Panc1 (cell line): ENCODE results near the gene ASAP2. TPM values are rescaled to one million over a fixed set of nuclear protein-coding genes. Genes with fewer than 3 reads are reported as not detected.

Source experiments
- ATAC-seq: fragments of 200-7000 bp; cut with Tn5 transposase; 2 replicates; pipeline ENCODE4 v1.9.1; 2020; ENCODE audit warnings: mild to moderate bottlenecking, moderate library complexity
- BruUV-seq: library from RNA; stranded (reverse); fragments of 400-500 nt; replicated peaks from 2 replicates; lab custom pipeline; 2021; lab: Mats Ljungman, UMichigan
- CTCF ChIA-PET: fragments of 300-600 bp; sonication (Branson Sonifier 250); formaldehyde crosslinking; loops from one replicate; lab custom pipeline; 2022; ENCODE audit warnings: antibody characterized with exemption; lab: Charles Lee
- POLR2A ChIA-PET: fragments of 300-600 bp; sonication (Branson Sonifier 250); formaldehyde crosslinking; loops from one replicate; lab custom pipeline; 2022; ENCODE audit warnings: antibody characterized with exemption; lab: Charles Lee
- DNase-seq: peaks from one replicate; pipeline ENCODE4 v3.0.0-alpha.2; 2010; ENCODE audit warnings: low read depth, low spot score
- H3K27ac ChIP-seq: 2 replicates; pipeline ENCODE4 v1.5.1; 2011; ENCODE audit warnings: mild to moderate bottlenecking, low read length, inconsistent platforms
- H3K27me3 ChIP-seq: fragments of 200-500 bp; sonication (Bioruptor generic); 2 replicates; pipeline ENCODE4 v1.6.0; 2014; ENCODE audit warnings: low read length, inconsistent platforms; ENCODE audit not compliant: control insufficient read depth, insufficient read depth
- H3K36me3 ChIP-seq: fragments of 200-500 bp; sonication (Bioruptor generic); 2 replicates; pipeline ENCODE4 v1.5.1; 2014; ENCODE audit warnings: inconsistent platforms, mild to moderate bottlenecking, low read length, moderate library complexity; ENCODE audit not compliant: control insufficient read depth, insufficient read depth
- H3K4me1 ChIP-seq: 2 replicates; pipeline ENCODE4 v1.5.1; 2011; ENCODE audit warnings: inconsistent platforms, mild to moderate bottlenecking, low read length, moderate library complexity; ENCODE audit not compliant: control insufficient read depth, insufficient read depth
- H3K4me3 ChIP-seq, 2 experiments: 2 replicates each; pipeline ENCODE4 v1.5.1; 2011 to 2012; ENCODE audit warnings: low read depth in 2 of 2, low read length in 2 of 2, mild to moderate bottlenecking in 2 of 2, inconsistent platforms in 1 of 2, moderate library complexity in 1 of 2
- H3K9me3 ChIP-seq: fragments of 200-500 bp; sonication (Bioruptor generic); 2 replicates; pipeline ENCODE4 v1.5.1; 2014; ENCODE audit warnings: low read depth, mild to moderate bottlenecking, inconsistent platforms, low read length, moderate library complexity; ENCODE audit not compliant: control insufficient read depth, insufficient read depth
- POLR2AphosphoS5 ChIP-seq: IDR thresholded peaks from 2 replicates; pipeline ENCODE4 v1.6.1; 2012; ENCODE audit warnings: mild to moderate bottlenecking, low read depth, low read length, moderate library complexity
- REST ChIP-seq, 2 experiments: IDR thresholded peaks; 2 replicates each; pipeline ENCODE4 v1.6.1; 2011 to 2012; ENCODE audit warnings: low read depth in 2 of 2, control low read depth in 1 of 2, low read length in 1 of 2, mild to moderate bottlenecking in 1 of 2, moderate library complexity in 1 of 2; ENCODE audit not compliant: insufficient read depth in 1 of 2
- SIN3A ChIP-seq: IDR thresholded peaks from 2 replicates; pipeline ENCODE4 v1.6.1; 2012; ENCODE audit warnings: low read depth, mild to moderate bottlenecking, low read length, moderate library complexity, borderline replicate concordance; ENCODE audit not compliant: insufficient read depth
- TCF7L2 ChIP-seq: IDR thresholded peaks from 2 replicates; pipeline ENCODE4 v1.6.1; 2011; ENCODE audit warnings: mild to moderate bottlenecking, low read depth, low read length, inconsistent platforms
- in situ Hi-C: cut with HindIII; loops from 2 replicates; pipeline ENCODE4 v1.10.0; 2016; ENCODE audit warnings: low sequenced_read_pairs, low pct_unique_long_range_greater_than_20kb
- intact Hi-C: fragments of 100-400 bp; cut with micrococcal nuclease; formaldehyde crosslinking; loops from one replicate; pipeline ENCODE4 v1.10.0; 2022; ENCODE audit not compliant: unreplicated experiment
- total RNA-seq: library from RNA; stranded (reverse); gene quantifications from one replicate; pipeline ENCODE4 v1.2.1, GENCODE V29; 2021; ENCODE audit not compliant: unreplicated experiment
- TF ChIP-seq, protein P1 (sequence below): fragments of 450-650 bp; IDR thresholded peaks from 2 replicates; pipeline ENCODE4 v1.5.1; 2017; ENCODE audit warnings: mild to moderate bottlenecking

ASAP2 gene
- total RNA-seq, 1 experiment from 2014 or later = 107 TPM

- DNase-seq = no peak
- H3K36me3 ChIP-seq = peaks cover 33% of the 10 kb centered on the region
- peaks cover 27% of the 10 kb centered on the region for H3K4me1 ChIP-seq
- TF ChIP-seq TCF7L2 = no peak
- H3K9me3 ChIP-seq = no peaks in the 10 kb centered on the region
- H3K27ac ChIP-seq = no peak overlapping the region
- POLR2A ChIA-PET = interaction anchor here (0.5 kb wide), 1 partner anchor 38 kb away, joined by 9 read pairs; no protein-coding TSS in a partner anchor
- H3K27me3 ChIP-seq = no peaks in the 10 kb centered on the region
- no TSS peak for BruUV-seq
- intact Hi-C loops (no loop called here), in situ Hi-C loops (no loop called here)
- no peak overlapping the region for H3K4me3 ChIP-seq
- CTCF ChIA-PET = no interaction called here
- no peak for ATAC-seq
Observed at GRCh38 chr2:9401059-9401547, 194.5 kb downstream of the ASAP2 start.

- H3K4me1 ChIP-seq = peaks cover 27% of the 10 kb centered on the region
- DNase-seq = no peak
- no peak for ATAC-seq
- no peak overlapping the region for H3K4me3 ChIP-seq
- no peak; the same call in 1 of the 2 replicates for TF ChIP-seq POLR2AphosphoS5
- TF ChIP-seq REST (IDR thresholded peaks at IDR 0.05; ENCODE audit: insufficient read depth in 1 of 2, low read depth in 2 of 2, low read length in 1 of 2) = no peak
- no peak for TF ChIP-seq TCF7L2
- TF ChIP-seq, protein P1, sequence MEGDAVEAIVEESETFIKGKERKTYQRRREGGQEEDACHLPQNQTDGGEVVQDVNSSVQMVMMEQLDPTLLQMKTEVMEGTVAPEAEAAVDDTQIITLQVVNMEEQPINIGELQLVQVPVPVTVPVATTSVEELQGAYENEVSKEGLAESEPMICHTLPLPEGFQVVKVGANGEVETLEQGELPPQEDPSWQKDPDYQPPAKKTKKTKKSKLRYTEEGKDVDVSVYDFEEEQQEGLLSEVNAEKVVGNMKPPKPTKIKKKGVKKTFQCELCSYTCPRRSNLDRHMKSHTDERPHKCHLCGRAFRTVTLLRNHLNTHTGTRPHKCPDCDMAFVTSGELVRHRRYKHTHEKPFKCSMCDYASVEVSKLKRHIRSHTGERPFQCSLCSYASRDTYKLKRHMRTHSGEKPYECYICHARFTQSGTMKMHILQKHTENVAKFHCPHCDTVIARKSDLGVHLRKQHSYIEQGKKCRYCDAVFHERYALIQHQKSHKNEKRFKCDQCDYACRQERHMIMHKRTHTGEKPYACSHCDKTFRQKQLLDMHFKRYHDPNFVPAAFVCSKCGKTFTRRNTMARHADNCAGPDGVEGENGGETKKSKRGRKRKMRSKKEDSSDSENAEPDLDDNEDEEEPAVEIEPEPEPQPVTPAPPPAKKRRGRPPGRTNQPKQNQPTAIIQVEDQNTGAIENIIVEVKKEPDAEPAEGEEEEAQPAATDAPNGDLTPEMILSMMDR = no peak
- no peak for TF ChIP-seq SIN3A
- 0 out of 2 replicates have a peak overlapping the region, but pooled peaks have one; percentile 2 for H3K27ac ChIP-seq
- peaks cover 36% of the 10 kb centered on the region for H3K36me3 ChIP-seq
- BruUV-seq = no TSS peak
- in situ Hi-C loops = no loop called here
- ChIA-PET POLR2A (interaction anchor here (0.5 kb wide), 1 partner anchor 38 kb away, joined by 9 read pairs; no protein-coding TSS in a partner anchor), CTCF (no interaction called here)
- no peaks in the 10 kb centered on the region for H3K27me3 ChIP-seq
- intact Hi-C loops = no loop called here
- H3K9me3 ChIP-seq = no peaks in the 10 kb centered on the region
Observed at GRCh38 chr2:9401646-9402371, 195.2 kb downstream of the ASAP2 start.

DNA sequence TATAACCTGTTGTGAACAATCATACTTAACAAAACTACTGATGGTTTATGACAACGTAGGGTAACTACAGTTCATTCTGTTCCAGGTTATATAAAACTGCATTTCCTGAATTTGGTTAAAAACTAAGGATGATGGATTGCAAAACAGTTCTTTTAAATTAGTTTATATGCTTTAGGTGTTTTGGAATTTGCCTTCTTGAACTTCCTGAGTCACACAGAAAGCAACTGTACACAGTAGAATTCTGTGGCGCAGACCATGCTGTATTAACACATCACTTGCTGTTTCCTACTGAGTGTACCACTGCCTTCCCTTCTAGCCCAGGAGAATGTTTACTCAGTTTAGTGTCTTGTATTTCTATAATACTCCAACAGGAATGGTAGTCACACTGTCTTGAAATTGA lies 197.3 kb downstream of the ASAP2 start:
- Histone ChIP-seq H3K9me3 (no peaks in the 10 kb centered on the region), H3K27me3 (no peaks in the 10 kb centered on the region), H3K27ac (no peak overlapping the region), H3K36me3 (peaks cover 36% of the 10 kb centered on the region), H3K4me1 (peaks cover 36% of the 10 kb centered on the region), H3K4me3 (no peak overlapping the region)
- CTCF ChIA-PET = no interaction called here
- intact Hi-C loops (no loop called here), in situ Hi-C loops (no loop called here)
- no TSS peak for BruUV-seq
- DNase-seq (no peak), ATAC-seq (no peak)
- TF ChIP-seq, protein P1 = no peak
- TF ChIP-seq SIN3A (no peak), TCF7L2 (no peak), POLR2AphosphoS5 (no peak; the same call in 1 of the 2 replicates)
- POLR2A ChIA-PET = no interaction called here
